ENCODE data around the gene KCNJ16.

DNA sequence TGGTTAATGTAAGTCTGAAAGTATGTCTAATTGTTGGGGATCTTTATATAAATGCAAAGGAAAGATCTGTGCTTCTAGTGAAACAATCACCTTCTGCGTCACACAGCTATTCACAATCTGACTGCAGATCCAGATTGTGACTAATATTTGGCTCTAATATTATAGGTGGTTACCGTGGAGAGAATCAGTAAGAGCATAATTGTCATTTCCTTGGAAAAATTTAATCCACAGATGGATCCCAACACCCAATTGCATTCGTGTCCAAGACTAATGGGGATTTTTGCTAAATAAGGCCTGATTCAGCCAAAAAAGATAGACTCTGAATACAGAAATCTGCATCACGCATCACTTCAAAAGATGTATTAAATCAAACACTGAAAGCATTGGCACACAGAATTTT lies 91.6 kb downstream of the KCNJ16 start:
- TF ChIP-seq, protein P1, sequence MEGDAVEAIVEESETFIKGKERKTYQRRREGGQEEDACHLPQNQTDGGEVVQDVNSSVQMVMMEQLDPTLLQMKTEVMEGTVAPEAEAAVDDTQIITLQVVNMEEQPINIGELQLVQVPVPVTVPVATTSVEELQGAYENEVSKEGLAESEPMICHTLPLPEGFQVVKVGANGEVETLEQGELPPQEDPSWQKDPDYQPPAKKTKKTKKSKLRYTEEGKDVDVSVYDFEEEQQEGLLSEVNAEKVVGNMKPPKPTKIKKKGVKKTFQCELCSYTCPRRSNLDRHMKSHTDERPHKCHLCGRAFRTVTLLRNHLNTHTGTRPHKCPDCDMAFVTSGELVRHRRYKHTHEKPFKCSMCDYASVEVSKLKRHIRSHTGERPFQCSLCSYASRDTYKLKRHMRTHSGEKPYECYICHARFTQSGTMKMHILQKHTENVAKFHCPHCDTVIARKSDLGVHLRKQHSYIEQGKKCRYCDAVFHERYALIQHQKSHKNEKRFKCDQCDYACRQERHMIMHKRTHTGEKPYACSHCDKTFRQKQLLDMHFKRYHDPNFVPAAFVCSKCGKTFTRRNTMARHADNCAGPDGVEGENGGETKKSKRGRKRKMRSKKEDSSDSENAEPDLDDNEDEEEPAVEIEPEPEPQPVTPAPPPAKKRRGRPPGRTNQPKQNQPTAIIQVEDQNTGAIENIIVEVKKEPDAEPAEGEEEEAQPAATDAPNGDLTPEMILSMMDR (conservative IDR thresholded peaks at IDR 0.05 in 1 of 2, IDR thresholded peaks at IDR 0.05 in 1 of 2; ENCODE audit: low read depth in 1 of 2, low read length in 2 of 2) = no peak
- no peak for TF ChIP-seq EZH2 (IDR thresholded peaks at IDR 0.05; ENCODE audit: low read length, missing control alignments)
